GM19238 (cell line): ENCODE results near the gene NLRP9.

Source experiments
- DNase-seq: peaks from one replicate; pipeline ENCODE4 v3.0.0; 2011; ENCODE audit warnings: low spot score; ENCODE audit not compliant: insufficient read length

NLRP9 gene

GRCh38 chr19:55704494-55705245 is 33.5 kb downstream of the NLRP9 start:
- DNase-seq: no peak

GRCh38 chr19:55703790-55704215 is 34.4 kb downstream of the NLRP9 start:
- no peak for DNase-seq

- no peak for DNase-seq
Observed at GRCh38 chr19:55702131-55702627, 36.0 kb downstream of the NLRP9 start.

- DNase-seq: no peak
Observed at GRCh38 chr19:55700813-55701212, 37.4 kb downstream of the NLRP9 start.

GRCh38 chr19:55699221-55699620 is 39.0 kb downstream of the NLRP9 start:
- DNase-seq: no peak

GRCh38 chr19:55698256-55698655 is 39.9 kb downstream of the NLRP9 start:
- DNase-seq: no peak

- DNase-seq: no peak
Observed at GRCh38 chr19:55697698-55698097, 40.5 kb downstream of the NLRP9 start.

- DNase-seq: no peak
Observed at GRCh38 chr19:55697069-55697440, 41.1 kb downstream of the NLRP9 start.

GRCh38 chr19:55696301-55697068 is 41.7 kb downstream of the NLRP9 start:
- no peak for DNase-seq

GRCh38 chr19:55695511-55696290 is 42.5 kb downstream of the NLRP9 start:
- DNase-seq: no peak

- DNase-seq: no peak
Observed at GRCh38 chr19:55694656-55695491, 43.3 kb downstream of the NLRP9 start.

- DNase-seq: no peak
Observed at GRCh38 chr19:55694241-55694655, 44.0 kb downstream of the NLRP9 start.

GRCh38 chr19:55693336-55693974 is 44.7 kb downstream of the NLRP9 start:
- no peak for DNase-seq

- no peak for DNase-seq
Observed at GRCh38 chr19:55692681-55693081, 45.5 kb downstream of the NLRP9 start.

- DNase-seq: no peak
Observed at GRCh38 chr19:55691561-55692481, 46.4 kb downstream of the NLRP9 start.

GRCh38 chr19:55690769-55691545 is 47.2 kb downstream of the NLRP9 start:
- DNase-seq: no peak

GRCh38 chr19:55690109-55690768 is 48.0 kb downstream of the NLRP9 start:
- DNase-seq: no peak
